ENCODE results near the gene HDLBP.

- TF ChIP-seq EZH2 (IDR thresholded peaks at IDR 0.05; ENCODE audit: borderline replicate concordance, low read length), result no peak
- no peak for TF ChIP-seq CTCF (conservative IDR thresholded peaks at IDR 0.05 in 1 of 2, IDR thresholded peaks at IDR 0.05 in 1 of 2; ENCODE audit: extremely low read depth in 1 of 2, insufficient read depth in 1 of 2, low read depth in 1 of 2, low read length in 2 of 2)
Observed at GRCh38 chr2:241344925-241345651, 29.6 kb upstream of the HDLBP start.

All from mammary epithelial cell (primary cell).